Smooth muscle cell (in vitro differentiated cells): ENCODE data around the gene LRRC71. TPM values are rescaled to one million over a fixed set of nuclear protein-coding genes. Genes with fewer than 3 reads are reported as not detected.

Source experiments
- DNase-seq: peaks from one replicate; lab custom pipeline; 2025; ENCODE audit not compliant: unreplicated experiment; lab: John Stamatoyannopoulos, UW
- H2AFZ ChIP-seq: fragments of 200-600 bp; sonication (generic); 2 replicates; pipeline ENCODE4 v1.6.0; 2016; ENCODE audit warnings: antibody characterized with exemption, low read depth, mild to moderate bottlenecking
- H3F3A ChIP-seq: fragments of 200-600 bp; sonication (generic); 2 replicates; pipeline ENCODE4 v1.6.0; 2017; ENCODE audit warnings: antibody characterized with exemption, low read depth
- H3K27ac ChIP-seq: fragments of 200-600 bp; sonication (generic); 2 replicates; pipeline ENCODE4 v1.5.1; 2016; ENCODE audit warnings: low read depth, mild to moderate bottlenecking
- H3K27me3 ChIP-seq: fragments of 200-600 bp; sonication (generic); 2 replicates; pipeline ENCODE4 v1.6.1; 2016; ENCODE audit warnings: low read depth, mild to moderate bottlenecking
- H3K36me3 ChIP-seq: fragments of 200-600 bp; sonication (generic); 2 replicates; pipeline ENCODE4 v1.5.1; 2016; ENCODE audit warnings: low read depth
- H3K4me1 ChIP-seq: fragments of 200-600 bp; sonication (generic); 2 replicates; pipeline ENCODE4 v1.5.1; 2016; ENCODE audit warnings: low read depth
- H3K4me2 ChIP-seq: fragments of 200-600 bp; sonication (generic); 2 replicates; pipeline ENCODE4 v1.6.0; 2016; ENCODE audit warnings: mild to moderate bottlenecking
- H3K4me3 ChIP-seq: fragments of 200-600 bp; sonication (generic); 2 replicates; pipeline ENCODE4 v1.5.1; 2016; ENCODE audit warnings: mild to moderate bottlenecking
- H3K79me2 ChIP-seq: fragments of 200-600 bp; sonication (generic); 2 replicates; pipeline ENCODE4 v1.6.0; 2016; ENCODE audit warnings: low read depth, mild to moderate bottlenecking
- H3K9ac ChIP-seq: fragments of 200-600 bp; sonication (generic); 2 replicates; pipeline ENCODE4 v1.6.0; 2016; ENCODE audit warnings: low read depth
- H3K9me3 ChIP-seq: fragments of 200-600 bp; sonication (generic); replicated peaks from 2 replicates; pipeline ENCODE4 v1.5.1; 2016; ENCODE audit warnings: low read depth
- H4K20me1 ChIP-seq: fragments of 200-600 bp; sonication (generic); 2 replicates; pipeline ENCODE4 v1.6.0; 2016; ENCODE audit warnings: low read depth
- CTCF ChIP-seq: fragments of 200-600 bp; sonication (generic); IDR thresholded peaks from 2 replicates; pipeline ENCODE4 v1.5.1; 2017; ENCODE audit warnings: borderline replicate concordance, mild to moderate bottlenecking, antibody characterized with exemption; ENCODE audit not compliant: insufficient read depth, poor library complexity, severe bottlenecking
- WGBS: methylation state at CpG from one replicate; pipeline ENCODE4 v1.1.7; 2016; ENCODE audit warnings: low lambda C conversion rate; 5-methylcytosine and 5-hydroxymethylcytosine counted together
- polyA plus RNA-seq: library from polyadenylated mRNA; unstranded; fragments of >200 nt; fragmentation: Nextera tagmentation; extraction: Ambion mirVana; gene quantifications from 2 replicates; pipeline ENCODE4 v1.2.1, GENCODE V29; 2016
- total RNA-seq: library from RNA; depleted of rRNA; stranded (reverse); fragments of >200 nt; gene quantifications from 2 replicates; pipeline ENCODE4 v1.2.3, GENCODE V29; 2014

LRRC71 gene
- total and polyA plus RNA-seq, 2 experiments from 2014 or later, result not detected

GRCh38 chr1:156942176-156942575 lies 21.7 kb downstream of the LRRC71 start:
- Histone ChIP-seq H3F3A (no peaks in the 10 kb centered on the region), H3K27ac (no peak overlapping the region), H3K79me2 (no peaks in the 10 kb centered on the region), H3K9ac (no peak overlapping the region), H3K27me3 (no peaks in the 10 kb centered on the region), H3K4me2 (no peak overlapping the region), H3K9me3 (no peaks in the 10 kb centered on the region), H3K36me3 (no peaks in the 10 kb centered on the region), H3K4me3 (no peak overlapping the region), H3K4me1 (no peaks in the 10 kb centered on the region), H4K20me1 (no peaks in the 10 kb centered on the region), H2AFZ (no peak overlapping the region)
- no peak for DNase-seq
- TF ChIP-seq CTCF, result no peak
- WGBS, result 93% methylated on average over 2 of the region's 3 CpGs

- WGBS, result 93% methylated on average over 7 of the region's 7 CpGs
- Histone ChIP-seq H3K27ac (no peak overlapping the region), H4K20me1 (no peaks in the 10 kb centered on the region), H3F3A (no peaks in the 10 kb centered on the region), H3K9ac (no peak overlapping the region), H3K36me3 (no peaks in the 10 kb centered on the region), H3K79me2 (no peaks in the 10 kb centered on the region), H3K27me3 (no peaks in the 10 kb centered on the region), H3K4me2 (no peak overlapping the region), H3K9me3 (no peaks in the 10 kb centered on the region), H2AFZ (no peak overlapping the region), H3K4me3 (no peak overlapping the region), H3K4me1 (no peaks in the 10 kb centered on the region)
- DNase-seq, result no peak
- TF ChIP-seq CTCF, result no peak
Observed at GRCh38 chr1:156942576-156942975, 22.1 kb downstream of the LRRC71 start.

GRCh38 chr1:156943756-156944155 lies 23.3 kb downstream of the LRRC71 start:
- no peaks in the 10 kb centered on the region for H3K4me1 ChIP-seq
- H4K20me1 ChIP-seq, result no peaks in the 10 kb centered on the region
- 100% methylated on average over 3 of the region's 3 CpGs for WGBS
- no peak overlapping the region for H3K4me3 ChIP-seq
- no peaks in the 10 kb centered on the region for H3K9me3 ChIP-seq
- H3K79me2 ChIP-seq, result no peaks in the 10 kb centered on the region
- no peak for TF ChIP-seq CTCF
- no peak overlapping the region for H2AFZ ChIP-seq
- no peaks in the 10 kb centered on the region for H3F3A ChIP-seq
- H3K9ac ChIP-seq, result no peak overlapping the region
- H3K4me2 ChIP-seq, result no peak overlapping the region
- H3K27ac ChIP-seq, result no peak overlapping the region
- H3K36me3 ChIP-seq, result no peaks in the 10 kb centered on the region
- DNase-seq, result no peak
- H3K27me3 ChIP-seq, result no peaks in the 10 kb centered on the region

GRCh38 chr1:156944268-156944667 lies 23.8 kb downstream of the LRRC71 start:
- H3F3A ChIP-seq, result no peaks in the 10 kb centered on the region
- no peak for DNase-seq
- no peaks in the 10 kb centered on the region for H3K79me2 ChIP-seq
- no peaks in the 10 kb centered on the region for H3K4me1 ChIP-seq
- no peak overlapping the region for H2AFZ ChIP-seq
- 100% methylated on average over 1 of the region's 1 CpG for WGBS
- no peak overlapping the region for H3K9ac ChIP-seq
- H3K27ac ChIP-seq, result no peak overlapping the region
- TF ChIP-seq CTCF, result no peak
- no peaks in the 10 kb centered on the region for H3K9me3 ChIP-seq
- H3K4me2 ChIP-seq, result no peak overlapping the region
- no peak overlapping the region for H3K4me3 ChIP-seq
- H3K36me3 ChIP-seq, result no peaks in the 10 kb centered on the region
- H3K27me3 ChIP-seq, result no peaks in the 10 kb centered on the region
- H4K20me1 ChIP-seq, result no peaks in the 10 kb centered on the region
